Measurements from ENCODE around the gene SMIM5.

Gene SMIM5

GRCh38 chr17:75632428-75632827 is 806 bp upstream of the SMIM5 start:
- H3K9ac ChIP-seq (ENCODE audit: insufficient read length): no peak overlapping the region
- H3K4me3 ChIP-seq: no peak overlapping the region
- H3K27ac ChIP-seq: no peak overlapping the region
- DNase-seq (ENCODE audit: low read depth, low spot score): no peak
- no peaks in the 10 kb centered on the region for H3K36me3 ChIP-seq (ENCODE audit: insufficient read depth, low read length)
- no peaks in the 10 kb centered on the region for H3K9me3 ChIP-seq (ENCODE audit: low read depth, low read length)
- TF ChIP-seq EZH2 (IDR thresholded peaks at IDR 0.05): no peak
- TF ChIP-seq FOXP2 (optimal IDR thresholded peaks at IDR 0.05; ENCODE audit: control extremely low read depth, extremely low read length, insufficient read depth): no peak
- TF ChIP-seq POLR2AphosphoS5 (IDR thresholded peaks at IDR 0.05; ENCODE audit: borderline replicate concordance, low read depth, low read length): no peak

GRCh38 chr17:75633486-75634375 is 497 bp downstream of the SMIM5 start:
- DNase-seq (ENCODE audit: low read depth, low spot score): no peak
- no peaks in the 10 kb centered on the region for H3K36me3 ChIP-seq (ENCODE audit: insufficient read depth, low read length)
- no peak overlapping the region for H3K27ac ChIP-seq
- TF ChIP-seq EZH2 (IDR thresholded peaks at IDR 0.05) (no peak), POLR2AphosphoS5 (IDR thresholded peaks at IDR 0.05; ENCODE audit: borderline replicate concordance, low read depth, low read length) (no peak), FOXP2 (optimal IDR thresholded peaks at IDR 0.05; ENCODE audit: control extremely low read depth, extremely low read length, insufficient read depth) (no peak)
- H3K9me3 ChIP-seq (ENCODE audit: low read depth, low read length): no peaks in the 10 kb centered on the region
- no peak overlapping the region for H3K9ac ChIP-seq (ENCODE audit: insufficient read length)
- no peak overlapping the region for H3K4me3 ChIP-seq

- H3K9ac ChIP-seq (ENCODE audit: insufficient read length): no peak overlapping the region
- TF ChIP-seq POLR2AphosphoS5 (IDR thresholded peaks at IDR 0.05; ENCODE audit: borderline replicate concordance, low read depth, low read length) (no peak), EZH2 (IDR thresholded peaks at IDR 0.05) (no peak), FOXP2 (optimal IDR thresholded peaks at IDR 0.05; ENCODE audit: control extremely low read depth, extremely low read length, insufficient read depth) (no peak)
- no peak for DNase-seq (ENCODE audit: low read depth, low spot score)
- H3K27ac ChIP-seq: no peak overlapping the region
- H3K36me3 ChIP-seq (ENCODE audit: insufficient read depth, low read length): no peaks in the 10 kb centered on the region
- H3K4me3 ChIP-seq: no peak overlapping the region
- no peaks in the 10 kb centered on the region for H3K9me3 ChIP-seq (ENCODE audit: low read depth, low read length)
These were observed 1.1 kb downstream of the SMIM5 start for GRCh38 chr17:75634376-75634740.

GRCh38 chr17:75634754-75635609 is 1.7 kb downstream of the SMIM5 start:
- TF ChIP-seq POLR2AphosphoS5 (IDR thresholded peaks at IDR 0.05; ENCODE audit: borderline replicate concordance, low read depth, low read length) (no peak), EZH2 (IDR thresholded peaks at IDR 0.05) (no peak), FOXP2 (optimal IDR thresholded peaks at IDR 0.05; ENCODE audit: control extremely low read depth, extremely low read length, insufficient read depth) (no peak)
- Histone ChIP-seq H3K9ac (ENCODE audit: insufficient read length) (no peak overlapping the region), H3K9me3 (ENCODE audit: low read depth, low read length) (no peaks in the 10 kb centered on the region), H3K36me3 (ENCODE audit: insufficient read depth, low read length) (no peaks in the 10 kb centered on the region), H3K27ac (no peak overlapping the region), H3K4me3 (no peak overlapping the region)
- DNase-seq (ENCODE audit: low read depth, low spot score): no peak

- Histone ChIP-seq H3K4me3 (no peak overlapping the region), H3K9ac (ENCODE audit: insufficient read length) (no peak overlapping the region), H3K36me3 (ENCODE audit: insufficient read depth, low read length) (no peaks in the 10 kb centered on the region), H3K27ac (no peak overlapping the region), H3K9me3 (ENCODE audit: low read depth, low read length) (no peaks in the 10 kb centered on the region)
- no peak for TF ChIP-seq EZH2 (IDR thresholded peaks at IDR 0.05)
- no peak for TF ChIP-seq FOXP2 (optimal IDR thresholded peaks at IDR 0.05; ENCODE audit: control extremely low read depth, extremely low read length, insufficient read depth)
- TF ChIP-seq POLR2AphosphoS5 (IDR thresholded peaks at IDR 0.05; ENCODE audit: borderline replicate concordance, low read depth, low read length): no peak
- no peak for DNase-seq (ENCODE audit: low read depth, low spot score)
These were observed 2.5 kb downstream of the SMIM5 start for GRCh38 chr17:75635610-75636202.

GRCh38 chr17:75636381-75637142 is 3.3 kb downstream of the SMIM5 start:
- Histone ChIP-seq H3K9me3 (ENCODE audit: low read depth, low read length) (no peaks in the 10 kb centered on the region), H3K4me3 (no peak overlapping the region), H3K27ac (no peak overlapping the region), H3K9ac (ENCODE audit: insufficient read length) (no peak overlapping the region), H3K36me3 (ENCODE audit: insufficient read depth, low read length) (no peaks in the 10 kb centered on the region)
- no peak for DNase-seq (ENCODE audit: low read depth, low spot score)
- no peak for TF ChIP-seq EZH2 (IDR thresholded peaks at IDR 0.05)
- TF ChIP-seq POLR2AphosphoS5 (IDR thresholded peaks at IDR 0.05; ENCODE audit: borderline replicate concordance, low read depth, low read length): no peak
- TF ChIP-seq FOXP2 (optimal IDR thresholded peaks at IDR 0.05; ENCODE audit: control extremely low read depth, extremely low read length, insufficient read depth): no peak

GRCh38 chr17:75637143-75637538 is 3.9 kb downstream of the SMIM5 start:
- Histone ChIP-seq H3K36me3 (ENCODE audit: insufficient read depth, low read length) (no peaks in the 10 kb centered on the region), H3K4me3 (no peak overlapping the region), H3K27ac (no peak overlapping the region), H3K9ac (ENCODE audit: insufficient read length) (no peak overlapping the region), H3K9me3 (ENCODE audit: low read depth, low read length) (no peaks in the 10 kb centered on the region)
- no peak for TF ChIP-seq POLR2AphosphoS5 (IDR thresholded peaks at IDR 0.05; ENCODE audit: borderline replicate concordance, low read depth, low read length)
- TF ChIP-seq EZH2 (IDR thresholded peaks at IDR 0.05): no peak
- no peak for TF ChIP-seq FOXP2 (optimal IDR thresholded peaks at IDR 0.05; ENCODE audit: control extremely low read depth, extremely low read length, insufficient read depth)
- no peak for DNase-seq (ENCODE audit: low read depth, low spot score)
